GM12878 (cell line): Measurements from ENCODE around the gene IDI1. TPM values are rescaled to one million over a fixed set of nuclear protein-coding genes. Genes with fewer than 3 reads are reported as not detected.

Experiments
- ASH2L ChIP-seq: fragments of 300-600, 200-600 bp; sonication (generic); IDR thresholded peaks from 2 replicates; pipeline ENCODE4 v1.6.1; 2017; ENCODE audit warnings: low read depth, mild to moderate bottlenecking, borderline replicate concordance
- ATF7 ChIP-seq: fragments of 450-650 bp; IDR thresholded peaks from 2 replicates; pipeline ENCODE4 v1.6.1; 2016; ENCODE audit warnings: low read depth, mild to moderate bottlenecking
- BACH1 ChIP-seq: fragments of 450-650 bp; IDR thresholded peaks from 2 replicates; pipeline ENCODE4 v1.6.1; 2017; ENCODE audit warnings: mild to moderate bottlenecking, borderline replicate concordance
- BRCA1 ChIP-seq: IDR thresholded peaks from 2 replicates; pipeline ENCODE4 v1.6.1; 2011; ENCODE audit warnings: low read depth, low read length, improper control_type of control experiment
- E4F1 ChIP-seq: fragments of 450-650 bp; IDR thresholded peaks from 2 replicates; pipeline ENCODE4 v1.6.1; 2018; ENCODE audit warnings: borderline replicate concordance, mild to moderate bottlenecking; ENCODE audit not compliant: partially characterized antibody
- IKZF1 ChIP-seq: fragments of 450-650 bp; conservative IDR thresholded peaks from 2 replicates; pipeline ENCODE4 v1.6.1; 2017; ENCODE audit warnings: antibody characterized with exemption, mild to moderate bottlenecking
- NKRF ChIP-seq: fragments of 450-650 bp; conservative IDR thresholded peaks from 2 replicates; pipeline ENCODE4 v1.6.1; 2017; ENCODE audit warnings: mild to moderate bottlenecking, moderate library complexity
- RB1 ChIP-seq: fragments of 450-650 bp; formaldehyde crosslinking; IDR thresholded peaks from 2 replicates; pipeline ENCODE4 v1.6.1; 2017; ENCODE audit warnings: mild to moderate bottlenecking, borderline replicate concordance
- TAF1 ChIP-seq: IDR thresholded peaks from 2 replicates; pipeline ENCODE4 v1.6.1; 2011; ENCODE audit warnings: mild to moderate bottlenecking, low read depth, low read length, borderline replicate concordance
- ZBTB40 ChIP-seq: fragments of 450-650 bp; IDR thresholded peaks from 2 replicates; pipeline ENCODE4 v1.6.1; 2016; ENCODE audit warnings: mild to moderate bottlenecking, moderate library complexity, borderline replicate concordance
- ZNF207 ChIP-seq: fragments of 450-650 bp; IDR thresholded peaks from 2 replicates; pipeline ENCODE4 v1.6.1; 2014; ENCODE audit warnings: antibody characterized with exemption, mild to moderate bottlenecking, borderline replicate concordance
- ZNF217 ChIP-seq: fragments of 450-650 bp; IDR thresholded peaks from 2 replicates; pipeline ENCODE4 v1.6.1; 2017; ENCODE audit warnings: antibody characterized with exemption, mild to moderate bottlenecking
- ZNF274 ChIP-seq: IDR thresholded peaks from one replicate; pipeline ENCODE4 v1.8.0; 2011; ENCODE audit not compliant: insufficient read length, insufficient read depth
- ZSCAN29 ChIP-seq: fragments of 450-650 bp; IDR thresholded peaks from 2 replicates; pipeline ENCODE4 v1.6.1; 2017; ENCODE audit warnings: mild to moderate bottlenecking, moderate library complexity
- polyA plus RNA-seq, 11 experiments: library from polyadenylated mRNA; depleted of rRNA in 4 of 11; unstranded in 6 of 11; stranded (reverse) in 5 of 11; fragments of >200 nt; fragmentation: Nextera tagmentation in 4 of 11; fragmentation: Illumina TruSeq in 1 of 11; extraction: Ambion mirVana in 4 of 11; extraction: Trizol in 1 of 11; gene quantifications; 1 replicate in 1 of 11; 2 replicates in 10 of 11; pipeline versions ENCODE4 v1.2.1 to v1.2.3, GENCODE V29; 2011 to 2016; ENCODE audit warnings: inconsistent platforms in 2 of 11, missing spikeins in 2 of 11, low read depth in 1 of 11
- total RNA-seq, 4 experiments: library from RNA; depleted of rRNA in 3 of 4; stranded (reverse); fragments of >200 nt in 3 of 4; fragmentation: Illumina TruSeq in 1 of 4; extraction: Trizol in 1 of 4; gene quantifications; 2 replicates each; pipeline versions ENCODE4 v1.2.1 to v1.2.3, GENCODE V29; 2013 to 2021

Gene IDI1
- total and polyA plus RNA-seq, 10 of the 15 experiments (the other 5 are each of a cell fraction or from before 2014, with no cell fraction given): 85.5 to 223 (median 157) TPM

- TF ChIP-seq E4F1 (no peak), BRCA1 (no peak), TAF1 (no peak), RB1 (no peak), ZSCAN29 (no peak), ATF7 (no peak), ASH2L (no peak), BACH1 (no peak; the same call in 1 of the 2 replicates), IKZF1 (no peak), ZBTB40 (no peak), ZNF217 (no peak), ZNF207 (no peak), NKRF (no peak), ZNF274 (no peak)
- TF ChIP-seq, all 136 proteins: peak for 18
Observed at GRCh38 chr10:1036341-1036791, 12.6 kb downstream of the IDI1 start (continued).
